ENCODE measurements around the gene NABP2.

DNA sequence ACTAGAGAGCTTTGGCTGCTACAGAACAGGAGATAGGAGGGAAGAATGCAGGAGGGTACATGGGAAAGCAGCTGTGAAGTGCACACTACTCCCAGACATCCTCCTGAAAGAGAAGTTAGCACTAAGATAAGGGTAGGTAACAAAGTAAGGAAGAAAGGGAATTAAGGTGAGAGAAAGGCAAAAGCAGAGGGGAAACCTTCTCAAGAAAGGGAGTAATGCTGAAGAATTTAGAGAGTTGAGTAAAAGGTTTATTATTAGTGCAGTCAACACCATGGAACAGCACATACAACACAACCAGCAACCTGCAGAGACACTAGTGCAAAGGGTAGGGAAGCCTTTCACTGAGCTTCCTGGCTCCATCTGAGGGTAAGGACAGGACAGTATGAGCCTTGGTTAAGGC, 19.9 kb upstream of the NABP2 start:
- TF ChIP-seq, protein P1, sequence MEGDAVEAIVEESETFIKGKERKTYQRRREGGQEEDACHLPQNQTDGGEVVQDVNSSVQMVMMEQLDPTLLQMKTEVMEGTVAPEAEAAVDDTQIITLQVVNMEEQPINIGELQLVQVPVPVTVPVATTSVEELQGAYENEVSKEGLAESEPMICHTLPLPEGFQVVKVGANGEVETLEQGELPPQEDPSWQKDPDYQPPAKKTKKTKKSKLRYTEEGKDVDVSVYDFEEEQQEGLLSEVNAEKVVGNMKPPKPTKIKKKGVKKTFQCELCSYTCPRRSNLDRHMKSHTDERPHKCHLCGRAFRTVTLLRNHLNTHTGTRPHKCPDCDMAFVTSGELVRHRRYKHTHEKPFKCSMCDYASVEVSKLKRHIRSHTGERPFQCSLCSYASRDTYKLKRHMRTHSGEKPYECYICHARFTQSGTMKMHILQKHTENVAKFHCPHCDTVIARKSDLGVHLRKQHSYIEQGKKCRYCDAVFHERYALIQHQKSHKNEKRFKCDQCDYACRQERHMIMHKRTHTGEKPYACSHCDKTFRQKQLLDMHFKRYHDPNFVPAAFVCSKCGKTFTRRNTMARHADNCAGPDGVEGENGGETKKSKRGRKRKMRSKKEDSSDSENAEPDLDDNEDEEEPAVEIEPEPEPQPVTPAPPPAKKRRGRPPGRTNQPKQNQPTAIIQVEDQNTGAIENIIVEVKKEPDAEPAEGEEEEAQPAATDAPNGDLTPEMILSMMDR (IDR thresholded peaks at IDR 0.05): no peak
- no peak for TF ChIP-seq EZH2 (IDR thresholded peaks at IDR 0.05; ENCODE audit: borderline replicate concordance, insufficient read depth, low read depth, low read length, poor library complexity, severe bottlenecking)

Data from B cell (primary cell).